Mononuclear cell (primary cell): ENCODE results near the gene PSMD14. TPM values are rescaled to one million over a fixed set of nuclear protein-coding genes. Genes with fewer than 3 reads are reported as not detected.
"Not testable (repeated sequence)": the region's sequence is repeated elsewhere in the genome, so short reads cannot be mapped to it uniquely, and the experiment has no call there.

Experiments
- H3K27me3 ChIP-seq: 2 replicates; pipeline ENCODE4 v1.6.0; 2011; ENCODE audit warnings: low read length, control low read depth; ENCODE audit not compliant: insufficient read depth
- H3K4me1 ChIP-seq: 2 replicates; pipeline ENCODE4 v1.5.1; 2011; ENCODE audit warnings: mild to moderate bottlenecking, low read length, control low read depth; ENCODE audit not compliant: insufficient read depth
- H3K4me3 ChIP-seq: 2 replicates; pipeline ENCODE4 v1.5.1; 2011; ENCODE audit warnings: mild to moderate bottlenecking, low read length, moderate library complexity
- H3K9me3 ChIP-seq: 2 replicates; pipeline ENCODE4 v1.5.1; 2011; ENCODE audit warnings: low read depth, mild to moderate bottlenecking, control low read depth, low read length
- total RNA-seq: library from RNA; depleted of rRNA; stranded (reverse); fragments of >200 nt; gene quantifications from one replicate; pipeline ENCODE4 v1.2.3, GENCODE V29; 2012

The PSMD14 gene
- total RNA-seq, 1 donor, result 34.2 TPM

DNA sequence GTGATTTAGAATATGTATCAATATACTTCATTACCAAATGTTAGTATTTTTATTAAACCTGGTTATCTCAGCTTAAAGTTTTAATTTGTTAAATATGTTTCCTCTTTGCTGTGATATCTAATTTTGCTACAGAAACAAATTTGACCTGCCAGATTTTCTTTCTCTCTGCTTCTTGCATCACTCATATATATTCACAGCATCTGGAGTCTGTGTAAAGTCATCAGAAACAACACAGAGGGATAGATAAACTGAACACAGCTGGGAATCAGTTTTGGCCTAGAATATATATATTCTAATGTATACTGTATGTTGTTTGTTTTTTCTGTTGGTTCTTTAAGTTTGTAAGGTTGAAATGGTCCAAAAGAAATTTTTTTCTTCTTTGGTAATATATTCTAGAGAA, 8.5 kb downstream of the PSMD14 start:
- Histone ChIP-seq H3K4me1 (no peaks in the 10 kb centered on the region), H3K9me3 (no peaks in the 10 kb centered on the region), H3K27me3 (no peaks in the 10 kb centered on the region), H3K4me3 (no peak overlapping the region)

DNA sequence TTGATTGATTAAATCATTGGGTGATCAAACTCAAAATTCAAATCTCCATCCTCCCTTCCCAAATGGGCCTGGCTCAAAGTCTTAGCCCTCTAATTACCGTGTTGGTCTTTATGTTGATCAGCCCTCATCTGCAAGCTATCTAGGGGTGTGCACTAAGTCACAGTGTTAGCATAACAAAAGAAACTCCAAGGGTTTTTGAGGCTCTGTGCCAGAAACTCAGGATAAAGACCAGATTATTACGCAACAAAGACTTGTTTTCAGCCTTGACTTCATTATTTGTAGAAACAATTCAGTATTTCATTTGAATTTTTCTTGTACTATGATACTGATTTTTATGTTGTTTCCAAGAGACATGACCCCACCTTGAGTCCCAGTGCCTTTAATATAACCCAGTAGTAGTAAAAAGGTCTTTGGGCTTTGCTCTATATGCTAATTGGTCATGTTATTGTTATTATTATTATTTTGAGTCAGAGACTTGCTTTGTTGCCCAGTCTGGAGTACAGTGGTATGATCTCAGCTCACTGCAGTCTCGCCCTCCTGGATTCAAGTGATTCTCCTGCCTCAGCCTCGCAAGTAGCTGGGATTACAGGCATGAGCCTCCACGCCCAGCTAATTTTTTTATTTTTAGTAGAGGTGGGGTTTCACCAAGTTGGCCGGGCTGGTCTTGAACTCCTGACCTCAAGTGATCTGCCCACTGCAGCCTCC, 13.9 kb downstream of the PSMD14 start:
- no peak overlapping the region for H3K4me3 ChIP-seq
- no peaks in the 10 kb centered on the region for H3K9me3 ChIP-seq
- H3K27me3 ChIP-seq, result no peaks in the 10 kb centered on the region
- H3K4me1 ChIP-seq, result no peaks in the 10 kb centered on the region

DNA sequence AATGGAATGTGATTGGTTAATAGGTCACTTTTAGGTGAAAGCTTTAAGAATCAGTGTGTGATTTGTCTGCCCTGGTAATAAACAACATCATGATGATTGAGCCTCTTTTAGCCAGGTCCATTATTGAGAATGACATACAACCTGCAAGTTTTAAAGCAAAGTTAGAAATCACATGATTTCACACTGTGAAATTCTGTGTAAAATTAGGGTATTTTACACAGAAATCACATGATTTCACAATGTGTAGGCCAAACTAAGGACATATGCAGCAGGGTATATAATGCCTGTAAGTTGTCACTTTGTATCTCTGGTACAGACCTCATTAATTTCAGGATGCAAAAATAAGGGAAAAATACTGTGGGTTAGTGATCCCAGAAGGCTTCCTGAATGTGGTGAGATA, 16.7 kb downstream of the PSMD14 start:
- no peaks in the 10 kb centered on the region for H3K4me1 ChIP-seq
- no peaks in the 10 kb centered on the region for H3K9me3 ChIP-seq
- H3K4me3 ChIP-seq, result no peak overlapping the region
- no peaks in the 10 kb centered on the region for H3K27me3 ChIP-seq

DNA sequence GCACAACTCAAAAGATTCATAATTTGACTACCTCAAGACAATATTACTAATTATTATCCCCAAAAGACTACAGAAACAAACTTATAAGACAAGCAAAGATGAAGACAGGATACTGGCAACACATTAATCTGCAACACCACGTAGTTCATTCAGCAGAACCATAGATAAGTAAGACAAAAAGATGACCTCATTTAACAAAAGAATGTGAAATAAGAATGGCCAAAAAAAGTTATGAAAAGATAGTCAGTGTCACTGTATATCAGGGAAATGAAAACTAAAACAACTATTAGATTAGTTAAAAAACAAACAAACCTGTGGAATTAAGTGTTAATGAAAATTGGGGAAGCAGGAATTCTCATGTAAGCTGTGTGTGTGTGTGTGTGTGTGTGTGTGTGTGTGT, 19.4 kb downstream of the PSMD14 start:
- Histone ChIP-seq H3K27me3 (no peaks in the 10 kb centered on the region), H3K4me3 (no peak overlapping the region), H3K9me3 (no peaks in the 10 kb centered on the region), H3K4me1 (no peaks in the 10 kb centered on the region)

DNA sequence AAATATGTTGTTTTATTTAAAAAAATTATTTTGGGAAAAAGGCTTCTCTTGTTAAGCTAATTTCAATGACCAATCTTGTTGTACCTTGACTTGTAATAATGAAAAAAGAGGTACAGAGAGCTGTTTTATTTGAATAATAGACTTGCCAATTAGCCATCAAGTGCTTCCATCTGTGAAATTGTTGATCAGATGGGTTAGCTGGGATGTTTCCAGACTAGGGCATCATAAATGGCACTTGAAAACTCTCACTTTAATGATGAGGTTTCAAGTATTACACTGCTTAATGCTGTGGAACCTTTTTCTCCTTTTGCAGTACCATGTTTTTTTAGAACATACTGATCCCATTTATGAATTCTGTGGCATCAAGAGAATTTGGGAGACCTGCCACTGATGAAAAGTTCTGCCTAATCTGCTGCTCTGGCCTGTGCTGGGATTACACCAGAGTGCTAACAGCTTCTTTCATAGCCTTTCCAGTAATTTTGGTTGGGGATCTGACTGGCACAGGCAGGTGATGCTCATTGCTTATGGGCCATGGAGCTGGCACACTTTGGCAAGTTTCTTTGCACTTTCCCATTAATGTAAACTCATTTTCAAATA, 24.2 kb downstream of the PSMD14 start:
- Histone ChIP-seq H3K4me3 (no peak overlapping the region), H3K4me1 (no peaks in the 10 kb centered on the region), H3K9me3 (no peaks in the 10 kb centered on the region), H3K27me3 (no peaks in the 10 kb centered on the region)

DNA sequence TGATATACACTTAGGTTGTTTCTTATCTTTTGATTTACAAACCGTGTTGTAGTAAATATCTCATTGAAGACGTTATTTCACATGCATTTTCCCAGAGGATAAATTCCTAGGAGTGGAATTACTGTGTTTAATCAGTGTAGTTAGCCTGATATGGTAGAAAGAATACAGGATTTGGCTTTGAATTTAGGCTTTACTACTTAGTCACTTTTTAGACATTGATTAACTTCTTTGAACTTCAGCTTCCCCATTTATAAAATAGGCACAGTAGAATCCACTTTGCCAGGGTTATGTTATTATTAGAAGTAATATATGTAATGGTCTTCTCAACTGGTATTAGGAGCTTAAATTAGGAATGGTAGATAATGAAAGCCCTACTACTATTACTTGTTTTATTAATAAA, 27.4 kb downstream of the PSMD14 start:
- no peaks in the 10 kb centered on the region for H3K27me3 ChIP-seq
- H3K4me1 ChIP-seq, result no peaks in the 10 kb centered on the region
- no peaks in the 10 kb centered on the region for H3K9me3 ChIP-seq
- H3K4me3 ChIP-seq, result no peak overlapping the region

DNA sequence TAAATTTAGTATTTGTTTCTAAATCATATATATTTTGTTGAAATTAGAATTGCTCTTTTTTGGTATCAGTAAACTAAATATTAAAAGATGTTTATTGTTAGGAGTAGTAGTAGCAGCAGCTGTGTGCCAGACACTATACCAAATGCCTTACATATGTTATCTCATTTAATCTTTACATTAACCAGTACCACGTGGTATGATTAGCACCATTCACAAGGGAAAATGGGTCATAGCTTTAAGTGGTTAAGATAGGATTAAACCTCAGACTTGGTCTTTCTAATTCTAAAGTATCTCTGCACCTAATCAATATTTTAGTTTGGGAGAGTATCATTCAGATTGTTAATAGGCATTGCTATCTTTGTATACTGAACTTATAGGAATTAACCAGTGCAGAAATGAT, 29.0 kb downstream of the PSMD14 start:
- Histone ChIP-seq H3K4me1 (no peaks in the 10 kb centered on the region), H3K27me3 (no peaks in the 10 kb centered on the region), H3K4me3 (no peak overlapping the region), H3K9me3 (no peaks in the 10 kb centered on the region)

DNA sequence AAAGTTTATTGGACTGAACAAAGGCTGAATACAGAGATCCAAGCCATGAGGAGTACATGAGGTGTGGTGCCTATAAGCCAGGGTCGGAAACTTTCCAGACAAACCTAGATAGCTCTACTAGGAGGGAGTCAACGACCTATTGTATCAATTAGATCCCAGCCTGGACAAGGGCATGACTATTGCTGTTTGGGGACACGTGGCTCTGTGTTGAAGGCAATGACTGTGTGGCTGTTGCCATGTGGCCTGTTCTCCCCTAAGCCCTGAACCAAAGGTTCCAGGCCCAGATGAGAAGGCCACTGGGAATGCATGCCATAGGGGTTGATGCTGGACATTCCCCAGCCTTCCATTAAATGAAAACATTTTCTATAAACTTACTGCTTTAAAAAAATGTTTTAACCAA, 31.3 kb downstream of the PSMD14 start:
- not testable (repeated sequence) for H3K9me3 ChIP-seq, H3K4me3 ChIP-seq, H3K4me1 ChIP-seq

DNA sequence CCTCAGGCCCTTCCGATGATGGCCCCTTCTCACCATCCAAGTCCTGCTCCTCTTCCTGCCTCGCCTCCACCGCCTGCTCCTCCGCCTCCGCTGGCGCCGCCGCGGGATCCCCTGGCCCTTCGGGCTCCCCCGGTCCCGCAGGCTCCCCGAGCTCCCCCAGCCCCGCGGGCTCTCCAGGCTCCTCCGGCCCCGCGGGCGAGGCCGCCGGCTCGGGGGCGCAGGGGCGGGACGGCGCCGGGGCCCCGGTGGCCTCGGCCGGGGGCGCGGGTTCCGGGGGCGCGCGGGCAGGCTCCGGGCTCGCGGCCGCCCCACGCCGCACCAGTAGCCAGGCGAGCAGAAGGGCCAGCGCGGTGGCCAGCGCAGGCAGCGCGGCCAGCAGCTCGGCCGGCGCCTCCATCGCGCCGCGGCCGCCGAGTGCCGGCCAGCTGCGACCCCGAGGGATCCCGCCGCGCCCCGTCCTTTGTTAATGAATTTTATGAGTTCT, 32.7 kb downstream of the PSMD14 start:
- not testable (repeated sequence) for H3K9me3 ChIP-seq, H3K27me3 ChIP-seq, H3K4me1 ChIP-seq, H3K4me3 ChIP-seq

More for the DNA sequence above, 31.3 kb downstream of the PSMD14 start:
- H3K27me3 ChIP-seq, result not testable (repeated sequence)

DNA sequence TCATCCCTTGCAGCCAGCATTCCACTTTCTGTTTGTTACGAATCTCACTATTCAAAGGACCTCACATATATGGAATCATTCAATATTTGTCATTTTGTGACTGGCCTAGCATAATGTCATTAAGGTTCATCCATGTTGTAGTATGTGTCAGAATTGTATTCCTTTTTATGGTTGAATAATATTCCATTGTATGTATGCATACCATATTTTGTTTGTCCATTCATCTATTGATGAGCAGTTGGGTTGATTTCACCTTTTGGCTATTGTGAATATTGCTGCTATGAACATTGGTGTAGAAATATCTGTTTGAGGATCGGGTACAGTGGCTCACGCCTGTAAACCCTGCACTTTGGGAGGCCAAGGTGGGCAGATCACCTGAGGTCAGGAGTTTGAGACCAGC, 35.0 kb downstream of the PSMD14 start:
- H3K4me3 ChIP-seq, result no peak overlapping the region
- no peaks in the 10 kb centered on the region for H3K4me1 ChIP-seq
- no peaks in the 10 kb centered on the region for H3K9me3 ChIP-seq
- H3K27me3 ChIP-seq, result no peaks in the 10 kb centered on the region

DNA sequence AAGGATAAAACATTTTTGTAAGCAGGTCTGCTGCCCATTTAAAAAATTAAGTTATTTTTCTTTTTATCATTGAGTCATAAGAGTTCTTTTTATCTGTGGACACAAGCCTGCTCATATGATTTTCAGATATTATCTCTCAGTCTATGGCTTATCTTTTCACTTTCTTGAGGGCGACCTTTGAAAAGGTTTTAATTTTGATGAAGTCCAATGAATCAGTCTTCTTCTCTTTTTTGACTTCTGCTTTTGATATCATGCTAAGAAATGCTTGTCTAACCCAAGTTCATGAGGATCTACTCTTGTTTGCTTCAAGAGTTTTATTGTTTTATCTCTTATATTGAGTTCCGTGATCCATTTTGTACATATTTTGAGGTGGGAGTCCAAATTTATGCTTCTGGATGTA, 36.5 kb downstream of the PSMD14 start:
- Histone ChIP-seq H3K4me3 (no peak overlapping the region), H3K27me3 (no peaks in the 10 kb centered on the region), H3K9me3 (no peaks in the 10 kb centered on the region), H3K4me1 (no peaks in the 10 kb centered on the region)

DNA sequence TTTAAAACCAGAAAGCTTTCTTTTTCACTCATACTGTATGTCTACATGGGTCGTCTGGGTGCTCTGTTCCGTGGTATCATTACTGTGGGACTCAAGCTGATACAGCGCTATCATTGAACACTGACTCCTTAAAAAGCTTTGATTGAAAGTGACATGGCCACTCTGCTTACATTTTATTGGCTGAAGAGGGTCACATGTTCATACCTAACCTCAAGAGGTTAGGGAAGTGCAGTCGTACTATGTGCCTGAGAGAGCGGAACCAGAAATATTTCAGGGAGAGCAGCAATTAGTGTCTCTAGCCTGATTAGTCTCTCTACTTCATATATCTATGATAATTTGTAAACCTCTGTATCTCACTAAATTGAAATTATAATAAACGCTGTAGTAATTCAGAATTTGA, 43.5 kb downstream of the PSMD14 start:
- no peak overlapping the region for H3K4me3 ChIP-seq

DNA sequence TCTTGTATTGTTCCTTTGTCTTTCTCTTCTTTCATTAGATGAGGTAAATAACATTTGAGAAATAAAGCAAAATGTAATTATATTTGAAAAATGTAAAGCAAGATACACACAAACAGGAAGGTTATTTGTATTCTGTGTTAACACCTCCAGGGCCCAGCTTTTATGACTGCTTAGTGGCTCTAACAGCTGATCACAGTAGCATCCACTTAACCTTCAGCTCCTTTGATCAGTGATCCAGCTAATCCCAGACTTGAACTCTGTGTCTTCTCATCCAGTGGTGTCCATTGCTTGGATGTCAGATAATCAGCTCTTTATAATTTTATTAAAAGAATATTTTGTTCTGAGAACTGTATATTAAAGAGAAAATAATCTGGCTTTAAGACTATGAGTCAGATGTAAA, 44.5 kb downstream of the PSMD14 start:
- Histone ChIP-seq H3K4me3 (no peak overlapping the region), H3K27me3 (no peaks in the 10 kb centered on the region), H3K4me1 (no peaks in the 10 kb centered on the region), H3K9me3 (no peaks in the 10 kb centered on the region)

More for the DNA sequence above, 43.5 kb downstream of the PSMD14 start:
- H3K27me3 ChIP-seq, result no peaks in the 10 kb centered on the region
- H3K4me1 ChIP-seq, result no peaks in the 10 kb centered on the region
- H3K9me3 ChIP-seq, result no peaks in the 10 kb centered on the region

DNA sequence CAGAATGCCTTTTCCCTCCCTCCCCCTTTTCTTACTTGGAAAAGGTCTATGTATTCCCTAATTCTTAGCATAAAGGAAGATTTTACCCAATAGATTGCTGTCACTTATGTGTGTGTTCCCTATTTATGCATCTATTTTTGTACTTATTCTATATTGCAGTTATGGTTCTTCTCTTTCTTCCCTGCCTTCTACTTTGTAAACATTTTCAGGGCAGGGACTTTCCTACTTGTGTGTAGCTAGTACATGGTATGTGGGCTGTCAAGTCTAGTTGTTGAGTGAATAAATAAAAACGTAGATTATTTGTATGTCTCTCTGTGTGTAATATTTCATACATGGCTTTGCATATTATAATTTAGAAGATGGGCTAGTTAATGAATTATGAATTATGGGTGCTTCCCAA, 45.3 kb downstream of the PSMD14 start:
- H3K27me3 ChIP-seq, result no peaks in the 10 kb centered on the region
- no peaks in the 10 kb centered on the region for H3K9me3 ChIP-seq
- H3K4me1 ChIP-seq, result no peaks in the 10 kb centered on the region
- no peak overlapping the region for H3K4me3 ChIP-seq

DNA sequence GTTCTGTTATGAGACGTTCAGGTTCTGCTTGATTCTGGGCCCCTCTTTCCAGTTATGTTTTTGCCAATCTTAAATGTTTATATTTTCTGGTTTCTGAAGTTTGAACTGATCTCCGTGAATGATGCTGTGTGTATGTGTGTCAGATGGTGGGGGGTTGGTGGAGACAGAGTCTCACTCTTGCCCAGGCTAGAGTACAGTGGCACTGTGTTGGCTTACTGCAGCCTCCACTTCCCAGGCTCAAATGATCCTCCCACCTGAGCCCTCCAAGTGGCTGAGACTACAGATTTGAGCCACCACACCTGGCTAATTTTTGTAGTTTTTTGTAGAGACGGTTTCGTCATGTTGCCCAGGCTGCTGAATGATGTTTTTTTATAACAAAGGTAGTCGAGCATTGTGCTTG, 45.9 kb downstream of the PSMD14 start:
- Histone ChIP-seq H3K27me3 (no peaks in the 10 kb centered on the region), H3K4me3 (no peak overlapping the region), H3K9me3 (no peaks in the 10 kb centered on the region), H3K4me1 (no peaks in the 10 kb centered on the region)

DNA sequence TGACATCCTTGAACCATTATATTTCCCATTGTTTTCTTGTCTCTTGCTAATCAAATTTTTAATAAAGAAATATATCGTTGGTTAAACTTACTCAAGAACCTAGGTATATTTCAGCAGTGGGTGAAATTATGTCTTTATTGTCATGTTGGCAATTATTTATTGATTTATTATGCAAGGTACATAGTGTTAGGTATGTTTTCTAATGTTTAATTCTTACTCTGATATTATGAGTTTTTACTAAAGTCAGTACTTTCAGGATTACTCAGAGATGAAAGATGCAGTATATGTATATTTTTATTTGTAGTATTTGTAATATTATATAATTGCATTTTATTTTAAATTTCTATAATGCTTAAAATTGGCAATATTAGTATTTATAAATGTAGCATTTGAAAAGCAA, 46.9 kb downstream of the PSMD14 start:
- H3K9me3 ChIP-seq, result no peaks in the 10 kb centered on the region
- no peak overlapping the region for H3K4me3 ChIP-seq
- H3K27me3 ChIP-seq, result no peaks in the 10 kb centered on the region
- H3K4me1 ChIP-seq, result no peaks in the 10 kb centered on the region
